Body of pancreas (tissue), 4 donors: ENCODE data around the gene HERC3.

Experiments
- POLR2A ChIP-seq, 3 donors: fragments of 450-650 bp; IDR thresholded peaks; one replicate each; pipeline ENCODE4 v1.6.1; 2016; ENCODE audit warnings: antibody characterized with exemption in 3 of 3, mild to moderate bottlenecking in 2 of 3
- TF ChIP-seq, protein P1 (sequence below), 7 experiments: fragments of 450-650 bp in 4 of 7; fragments of 200-600 bp in 3 of 7; sonication (generic) in 3 of 7; IDR thresholded peaks; one replicate each; pipeline ENCODE4 v1.5.1; 2016 to 2019; ENCODE audit warnings: antibody characterized with exemption in 7 of 7

DNA sequence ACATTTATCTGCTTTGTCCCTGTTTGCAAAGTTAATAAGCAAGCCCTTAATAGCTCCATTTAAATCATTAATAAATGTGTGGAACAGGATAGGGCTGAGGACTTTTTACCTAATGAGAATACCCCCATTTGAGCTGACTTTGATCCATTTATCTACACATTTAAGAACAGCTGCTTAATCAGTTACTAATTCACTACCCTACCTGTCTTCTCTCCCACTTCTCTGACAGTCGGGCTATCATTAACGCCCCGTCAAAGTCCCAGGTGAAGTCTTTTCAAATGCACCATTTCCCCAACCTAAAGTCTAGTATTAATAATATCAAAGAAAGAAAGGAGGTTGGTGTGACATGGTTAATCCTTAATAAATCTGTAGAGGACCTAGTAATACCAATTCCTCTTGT, 162.5 kb downstream of the HERC3 start:
- TF ChIP-seq, protein P1, sequence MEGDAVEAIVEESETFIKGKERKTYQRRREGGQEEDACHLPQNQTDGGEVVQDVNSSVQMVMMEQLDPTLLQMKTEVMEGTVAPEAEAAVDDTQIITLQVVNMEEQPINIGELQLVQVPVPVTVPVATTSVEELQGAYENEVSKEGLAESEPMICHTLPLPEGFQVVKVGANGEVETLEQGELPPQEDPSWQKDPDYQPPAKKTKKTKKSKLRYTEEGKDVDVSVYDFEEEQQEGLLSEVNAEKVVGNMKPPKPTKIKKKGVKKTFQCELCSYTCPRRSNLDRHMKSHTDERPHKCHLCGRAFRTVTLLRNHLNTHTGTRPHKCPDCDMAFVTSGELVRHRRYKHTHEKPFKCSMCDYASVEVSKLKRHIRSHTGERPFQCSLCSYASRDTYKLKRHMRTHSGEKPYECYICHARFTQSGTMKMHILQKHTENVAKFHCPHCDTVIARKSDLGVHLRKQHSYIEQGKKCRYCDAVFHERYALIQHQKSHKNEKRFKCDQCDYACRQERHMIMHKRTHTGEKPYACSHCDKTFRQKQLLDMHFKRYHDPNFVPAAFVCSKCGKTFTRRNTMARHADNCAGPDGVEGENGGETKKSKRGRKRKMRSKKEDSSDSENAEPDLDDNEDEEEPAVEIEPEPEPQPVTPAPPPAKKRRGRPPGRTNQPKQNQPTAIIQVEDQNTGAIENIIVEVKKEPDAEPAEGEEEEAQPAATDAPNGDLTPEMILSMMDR (IDR thresholded peaks at IDR 0.05) = no peak
- TF ChIP-seq POLR2A (IDR thresholded peaks at IDR 0.05) = no peak
